Measurements from ENCODE around the gene COX17.

COX17 gene

GRCh38 chr3:119673875-119674274, 3.3 kb downstream of the COX17 start:
- no peak for DNase-seq

DNA sequence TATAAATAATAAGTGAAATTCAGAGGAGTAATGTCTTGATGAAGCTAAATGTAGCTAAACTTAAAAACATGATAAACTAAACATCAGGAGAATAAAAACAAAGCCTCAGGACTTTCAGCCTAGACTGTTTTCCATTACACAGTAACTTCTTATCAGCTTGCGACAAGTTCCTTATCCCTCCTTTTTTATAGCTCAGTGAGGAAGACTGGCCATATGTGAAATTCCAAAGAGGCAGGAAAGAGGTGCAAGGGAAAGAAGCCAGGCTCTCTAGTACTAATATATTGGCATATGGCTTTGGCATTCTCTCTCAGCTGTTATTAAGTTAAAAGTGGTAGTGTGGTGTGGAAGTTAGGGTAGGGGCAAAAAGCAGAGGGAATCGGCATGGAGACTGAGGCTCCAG, 4.4 kb downstream of the COX17 start:
- no peak for DNase-seq

- DNase-seq: no peak
Observed at GRCh38 chr3:119669906-119670570, 7.2 kb downstream of the COX17 start.

DNA sequence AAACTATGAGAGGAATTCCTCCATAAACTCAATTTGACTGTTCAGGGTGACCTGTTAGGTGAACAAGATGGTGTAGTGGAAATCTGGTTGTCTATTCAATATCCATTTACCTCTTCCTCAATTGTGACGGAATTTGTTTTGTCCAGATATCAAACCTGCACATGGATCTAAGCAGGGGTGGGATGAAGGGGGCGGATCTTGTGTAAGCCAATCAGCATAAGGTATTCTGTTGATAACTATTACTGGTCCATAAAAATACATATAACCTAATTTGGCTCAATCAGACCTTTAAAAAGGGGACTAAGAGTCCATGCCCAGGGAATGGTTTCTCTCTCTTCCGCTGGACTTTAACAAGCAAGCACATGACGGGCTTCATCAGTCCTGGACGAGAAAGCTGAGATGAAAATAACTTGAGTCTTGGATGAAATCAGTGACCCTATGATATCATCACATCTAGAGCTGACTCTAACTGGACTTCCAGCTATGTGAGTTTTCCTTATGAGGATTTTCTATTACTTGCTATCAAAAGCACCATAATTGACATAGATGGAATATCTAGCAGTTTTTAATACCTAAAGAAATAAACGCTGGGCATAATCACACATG, 11.1 kb downstream of the COX17 start:
- no peak for DNase-seq

DNA sequence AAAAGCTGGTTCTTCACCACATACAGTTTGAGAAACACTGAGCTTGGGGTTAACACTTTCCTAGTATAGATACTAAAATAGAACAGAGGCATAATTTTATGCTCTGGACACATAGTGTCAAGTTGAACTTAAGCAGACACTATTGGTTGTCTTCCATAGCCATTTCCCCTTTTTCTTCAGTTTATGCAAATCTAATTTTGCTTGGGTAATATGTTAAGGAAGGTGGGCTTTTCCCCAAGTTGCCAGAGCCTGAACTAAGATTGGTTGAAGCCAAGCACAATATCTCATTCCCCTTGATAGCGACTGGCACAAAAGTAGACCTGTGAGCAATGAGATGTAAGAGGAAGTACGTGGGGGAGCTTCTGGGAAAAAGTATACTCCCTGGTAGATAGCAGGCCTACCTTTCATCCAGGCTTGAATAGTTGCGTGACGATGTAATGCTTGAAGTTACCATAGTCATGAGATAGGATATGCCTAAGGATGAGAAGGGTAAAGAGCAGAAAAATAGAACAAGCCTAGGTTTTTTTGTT, 12.3 kb downstream of the COX17 start:
- DNase-seq: peak; percentile 7 to 62

DNA sequence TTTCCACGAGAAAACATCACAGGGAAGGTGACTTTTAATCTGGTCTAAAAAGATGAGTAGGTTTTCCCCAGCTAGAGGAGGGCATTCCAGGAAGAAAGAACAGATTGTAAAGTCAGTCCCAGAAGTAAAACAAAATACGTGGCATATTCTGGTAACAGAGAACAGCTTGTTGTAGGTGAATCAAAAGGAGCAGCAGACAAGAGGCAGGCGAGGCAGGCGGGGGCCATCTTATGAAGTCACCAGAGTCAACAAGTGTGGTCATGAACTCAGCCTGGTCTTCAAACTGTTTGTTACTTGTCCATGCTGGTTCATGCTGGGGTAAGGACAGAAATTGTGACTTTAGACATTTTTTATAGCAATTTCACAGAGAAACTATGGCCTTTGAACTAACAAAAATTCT, 12.8 kb downstream of the COX17 start:
- DNase-seq: no peak

DNA sequence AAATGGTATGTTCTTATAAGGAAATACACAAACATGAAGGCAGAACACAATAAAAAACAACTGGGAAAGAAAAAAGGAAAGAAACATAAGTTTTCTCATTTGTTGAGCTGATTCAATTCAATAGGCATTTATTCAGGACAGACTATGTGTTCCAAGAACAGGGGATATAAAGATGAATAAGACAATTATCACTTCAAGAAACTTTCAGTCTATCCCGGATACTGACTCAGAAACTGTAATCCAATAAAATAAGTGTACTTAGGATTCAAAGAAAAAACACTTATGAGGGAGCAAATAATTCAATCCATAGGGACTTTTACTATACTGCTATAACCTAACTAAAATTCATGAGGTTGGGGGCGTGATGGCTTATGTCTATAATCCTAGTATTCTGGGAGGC, 13.3 kb downstream of the COX17 start:
- DNase-seq: no peak

DNA sequence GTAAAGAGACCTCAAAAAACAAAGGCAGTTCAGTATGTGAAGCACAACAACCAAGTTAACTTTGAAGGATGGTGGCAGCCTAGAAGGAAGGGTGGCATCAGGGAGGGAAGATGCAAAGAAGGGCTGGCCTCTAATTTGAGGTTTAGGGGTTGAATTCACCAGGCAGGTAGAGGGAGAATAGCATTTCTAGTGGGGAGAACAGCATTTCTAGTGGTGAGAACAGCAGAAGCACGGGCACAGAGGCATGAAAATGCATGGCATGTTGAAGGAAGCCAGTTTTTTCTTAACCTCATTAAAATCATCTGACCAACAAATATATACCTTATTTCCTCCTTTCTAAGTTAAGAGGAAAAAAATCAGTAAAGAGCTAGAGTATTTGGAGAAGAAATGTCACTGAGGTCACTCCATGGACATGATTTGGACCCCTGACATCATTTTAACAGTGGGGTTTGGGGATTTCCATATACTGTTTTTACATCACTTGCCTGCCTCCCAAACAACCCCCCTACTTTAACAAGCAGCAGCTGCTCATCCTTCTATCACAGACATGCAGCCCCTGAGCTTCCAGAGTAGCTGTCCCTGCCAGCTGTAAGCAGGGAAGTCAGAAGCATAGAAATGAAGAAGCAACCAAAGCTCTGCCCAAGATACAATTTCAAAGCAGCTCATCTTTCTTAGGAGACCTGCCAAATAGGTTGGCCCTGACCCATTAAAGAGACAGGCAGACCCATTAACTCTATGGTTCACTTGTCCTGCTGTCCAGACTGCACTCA, 14.4 kb downstream of the COX17 start:
- no peak for DNase-seq

DNA sequence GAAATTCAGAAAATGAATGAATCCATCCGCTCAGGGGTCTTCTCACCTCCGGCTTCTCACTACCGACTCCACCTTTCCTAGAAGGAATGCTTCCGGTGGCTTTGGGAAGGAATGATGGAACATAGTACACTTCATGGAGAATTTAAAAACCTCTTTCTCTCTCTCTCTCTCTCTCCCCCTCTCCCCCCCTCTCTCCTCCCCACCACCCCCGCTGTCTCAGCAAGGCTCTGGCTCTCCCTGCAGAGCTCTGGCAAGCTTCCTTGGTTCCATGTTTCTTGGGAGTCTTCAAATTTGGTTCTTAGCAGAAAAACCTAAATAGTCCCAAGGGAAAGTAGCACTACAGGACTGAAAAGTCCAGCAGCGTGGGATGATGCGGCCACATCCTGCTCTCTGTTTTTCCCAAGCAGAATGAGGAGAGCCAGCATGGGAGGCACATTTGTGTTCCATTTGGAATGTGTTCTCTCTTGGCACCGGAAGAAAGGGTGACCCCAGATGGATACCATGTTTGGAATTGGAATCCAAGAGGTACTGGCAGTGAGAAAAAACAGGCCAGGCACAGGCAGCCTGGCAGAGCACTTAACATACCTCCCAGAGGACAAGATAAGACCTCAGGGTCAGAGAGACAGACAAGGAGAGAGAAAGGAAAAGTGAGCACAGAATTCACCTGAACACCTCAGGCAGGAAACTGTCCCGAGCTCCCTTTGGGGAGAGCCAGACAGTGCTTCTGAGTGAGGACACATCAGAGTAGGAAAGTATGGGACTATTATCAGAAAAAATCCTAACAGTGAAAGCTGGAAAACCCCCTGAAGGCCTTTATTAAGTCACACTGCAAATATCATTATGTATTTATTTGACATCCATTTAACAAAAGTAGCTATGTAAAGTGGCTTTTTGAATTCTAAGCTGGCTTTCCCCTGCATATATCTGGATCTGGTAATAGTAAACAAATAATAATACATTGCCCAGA, 16.4 kb downstream of the COX17 start, which contains the start of gene POPDC2:
Gene POPDC2 (minus strand): TSS at position 116 of the 967 bp plus-strand sequence. CDS start 166 bp downstream, outside the sequence.
- no peak for DNase-seq

GRCh38 chr3:119659606-119660291, 17.5 kb downstream of the COX17 start:
- peak; percentile 55 to 74 for DNase-seq

DNA sequence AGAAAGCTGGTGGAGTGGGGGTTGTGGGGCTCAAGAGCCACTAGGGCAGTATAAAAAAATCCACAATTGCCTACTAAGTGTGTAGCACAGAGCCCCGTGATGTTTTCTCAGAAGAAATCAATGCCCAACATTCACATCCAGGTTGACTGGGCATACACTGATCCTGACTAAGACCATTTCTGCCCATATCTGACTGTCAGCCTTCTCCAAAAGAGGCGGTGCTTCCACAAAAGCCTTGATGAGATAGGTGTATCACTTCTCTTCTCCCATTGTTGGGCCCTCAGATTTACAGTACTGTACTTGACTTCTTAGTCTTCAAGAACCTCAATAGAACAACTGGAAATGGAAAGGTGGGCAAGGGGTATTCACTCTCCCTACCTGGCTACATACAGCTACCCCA, 18.2 kb downstream of the COX17 start:
- no peak for DNase-seq

- peak; percentile 69 to 74 for DNase-seq
Observed at GRCh38 chr3:119657887-119658702, 19.1 kb downstream of the COX17 start.

GRCh38 chr3:119653876-119654275, 23.3 kb downstream of the COX17 start:
- peak; percentile 40 to 50 for DNase-seq

DNA sequence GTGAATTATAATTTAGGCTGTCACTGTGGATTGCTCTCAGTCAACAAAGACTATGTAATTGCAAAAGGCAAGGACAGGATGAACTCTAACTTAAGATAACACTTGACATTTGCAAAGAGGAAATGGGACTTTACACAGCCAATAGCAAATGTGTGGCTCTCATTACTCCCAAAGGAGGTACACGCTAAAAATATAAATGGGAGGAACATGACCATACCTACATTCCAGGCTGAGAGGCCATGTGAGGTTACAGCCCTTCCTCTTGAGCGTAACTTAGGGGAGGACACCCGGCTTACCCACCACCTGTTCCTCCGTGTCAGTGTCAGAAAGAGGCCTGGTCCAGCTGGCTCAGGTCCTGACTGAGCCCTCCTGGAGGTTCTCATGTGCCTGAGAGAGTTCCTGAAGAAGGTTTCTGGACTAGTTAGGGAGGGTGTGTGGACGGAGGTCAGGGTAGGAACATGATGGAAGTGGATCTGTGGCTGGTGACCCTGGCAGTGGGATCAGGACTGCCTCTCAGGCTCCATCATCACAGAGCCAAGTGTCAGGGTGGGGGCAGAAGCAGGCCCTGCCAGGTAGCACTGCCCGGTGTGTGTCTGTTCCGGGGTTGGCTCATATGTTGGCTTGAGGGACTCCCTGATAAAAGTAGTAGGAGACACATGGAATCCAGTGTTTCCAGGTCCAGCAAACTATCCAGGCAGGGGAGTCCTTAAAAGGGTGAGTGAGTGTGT, 24.7 kb downstream of the COX17 start:
- DNase-seq: no peak

DNA sequence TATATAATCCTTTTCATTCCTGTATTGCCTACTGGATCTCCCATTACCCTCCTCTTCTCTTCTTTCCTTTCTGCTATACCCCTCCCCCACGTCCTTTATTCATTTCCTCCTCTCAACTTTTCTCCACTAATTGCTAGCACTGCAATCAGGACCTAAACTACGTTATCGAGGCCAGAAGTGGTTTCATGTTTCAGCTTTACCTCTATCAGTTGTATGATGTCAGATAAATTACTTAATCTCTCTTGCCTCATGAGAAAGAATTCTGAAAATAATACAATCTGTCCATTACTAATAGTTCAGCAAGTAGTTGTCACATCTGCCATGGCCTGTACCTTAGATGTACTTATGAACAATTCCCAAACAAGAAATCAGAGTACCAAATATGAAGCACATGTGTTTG, 27.4 kb downstream of the COX17 start:
- no peak for DNase-seq

- no peak for DNase-seq
Observed at GRCh38 chr3:119647843-119648575, 29.2 kb downstream of the COX17 start.

DNA sequence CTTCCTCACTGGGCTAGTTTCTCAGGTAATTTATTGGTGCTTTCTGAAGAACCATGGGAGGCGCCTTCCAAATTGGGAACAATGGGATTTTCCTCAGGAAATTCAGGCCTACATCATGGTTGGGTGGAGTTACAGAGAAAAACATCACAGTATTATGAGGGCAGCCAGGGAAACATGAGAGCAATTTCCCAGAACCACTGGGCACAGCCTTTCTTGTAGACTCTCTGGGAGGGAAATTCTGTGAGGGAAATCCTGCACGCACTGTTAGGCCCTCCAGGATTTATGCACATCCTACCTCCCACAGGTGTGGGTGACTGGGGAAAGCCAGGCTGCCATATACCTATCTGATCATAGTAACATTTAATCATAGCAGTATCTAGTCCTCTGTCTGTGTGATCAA, 30.0 kb downstream of the COX17 start:
- no peak for DNase-seq

DNA sequence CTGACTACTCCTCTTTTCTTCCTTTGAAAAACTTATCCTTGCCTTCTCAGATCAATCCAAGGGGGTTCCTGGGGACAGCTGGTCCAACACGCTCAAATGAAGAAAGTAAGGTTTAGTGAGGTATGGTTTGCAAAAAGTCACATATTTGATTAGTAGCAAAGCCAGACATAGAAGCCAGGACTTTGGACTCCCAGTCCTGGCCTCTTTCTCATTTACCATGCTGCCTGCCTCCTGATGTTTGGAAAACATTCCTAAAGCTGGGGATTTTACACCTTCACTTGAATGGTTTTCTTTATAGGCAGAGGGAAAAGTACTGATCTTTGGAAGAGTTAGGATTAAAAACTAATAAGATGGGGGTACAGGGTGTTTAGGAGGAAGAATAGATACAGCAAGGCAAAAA, 31.4 kb downstream of the COX17 start:
- no peak for DNase-seq

- no peak for DNase-seq
Observed at GRCh38 chr3:119644481-119644880, 32.7 kb downstream of the COX17 start.
